Rectal smooth muscle tissue (tissue), 1 donor: Measurements from ENCODE around the gene PIP4K2A.
A peak's percentile ranks its signal among the peaks of the same experiment; 100 is the strongest.

ENCODE experiments used
- H3K27ac ChIP-seq: one replicate; pipeline ENCODE4 v1.7.0; 2013; ENCODE audit warnings: low read depth, low read length, inconsistent platforms
- H3K27me3 ChIP-seq: one replicate; pipeline ENCODE4 v1.7.0; 2013; ENCODE audit warnings: low read length; ENCODE audit not compliant: control insufficient read depth, insufficient read depth
- H3K36me3 ChIP-seq: one replicate; pipeline ENCODE4 v1.7.0; 2013; ENCODE audit warnings: low read length; ENCODE audit not compliant: control insufficient read depth, insufficient read depth
- H3K4me1 ChIP-seq: one replicate; pipeline ENCODE4 v1.7.0; 2013; ENCODE audit warnings: low read length; ENCODE audit not compliant: control insufficient read depth, insufficient read depth
- H3K4me3 ChIP-seq: one replicate; pipeline ENCODE4 v1.7.0; 2013; ENCODE audit warnings: low read length
- H3K9ac ChIP-seq: one replicate; pipeline ENCODE4 v1.7.0; 2013; ENCODE audit warnings: low read length

Gene PIP4K2A

GRCh38 chr10:22556774-22557173, 157.6 kb downstream of the PIP4K2A start:
- no peak overlapping the region for H3K4me3 ChIP-seq
- no peak overlapping the region for H3K9ac ChIP-seq
- H3K27me3 ChIP-seq: no peaks in the 10 kb centered on the region
- no peaks in the 10 kb centered on the region for H3K36me3 ChIP-seq
- H3K27ac ChIP-seq: no peak overlapping the region
- peaks cover 2% of the 10 kb centered on the region for H3K4me1 ChIP-seq

- peak overlapping the region; percentile 59 for H3K4me3 ChIP-seq
- no peak overlapping the region for H3K9ac ChIP-seq
- no peaks in the 10 kb centered on the region for H3K27me3 ChIP-seq
- peaks cover 2% of the 10 kb centered on the region for H3K4me1 ChIP-seq
- H3K36me3 ChIP-seq: no peaks in the 10 kb centered on the region
- peak overlapping the region; percentile 80 for H3K27ac ChIP-seq
Observed at GRCh38 chr10:22554461-22555182, 159.8 kb downstream of the PIP4K2A start.

GRCh38 chr10:22553452-22553995, 160.9 kb downstream of the PIP4K2A start:
- Histone ChIP-seq H3K9ac (no peak overlapping the region), H3K27ac (no peak overlapping the region), H3K4me3 (no peak overlapping the region), H3K27me3 (no peaks in the 10 kb centered on the region), H3K4me1 (peaks cover 2% of the 10 kb centered on the region), H3K36me3 (no peaks in the 10 kb centered on the region)

GRCh38 chr10:22552888-22553378, 161.4 kb downstream of the PIP4K2A start:
- Histone ChIP-seq H3K27ac (no peak overlapping the region), H3K36me3 (no peaks in the 10 kb centered on the region), H3K4me3 (no peak overlapping the region), H3K4me1 (peaks cover 2% of the 10 kb centered on the region), H3K27me3 (no peaks in the 10 kb centered on the region), H3K9ac (no peak overlapping the region)

GRCh38 chr10:22551681-22552365, 162.6 kb downstream of the PIP4K2A start:
- Histone ChIP-seq H3K4me1 (peaks cover 2% of the 10 kb centered on the region), H3K4me3 (no peak overlapping the region), H3K36me3 (no peaks in the 10 kb centered on the region), H3K9ac (no peak overlapping the region), H3K27ac (no peak overlapping the region), H3K27me3 (no peaks in the 10 kb centered on the region)

GRCh38 chr10:22550732-22551131, 163.6 kb downstream of the PIP4K2A start:
- H3K36me3 ChIP-seq: no peaks in the 10 kb centered on the region
- no peak overlapping the region for H3K4me3 ChIP-seq
- H3K27me3 ChIP-seq: no peaks in the 10 kb centered on the region
- H3K9ac ChIP-seq: no peak overlapping the region
- H3K27ac ChIP-seq: no peak overlapping the region
- peaks cover 2% of the 10 kb centered on the region for H3K4me1 ChIP-seq

GRCh38 chr10:22548344-22548743, 166.0 kb downstream of the PIP4K2A start:
- Histone ChIP-seq H3K4me3 (no peak overlapping the region), H3K4me1 (no peaks in the 10 kb centered on the region), H3K9ac (no peak overlapping the region), H3K27ac (no peak overlapping the region), H3K27me3 (no peaks in the 10 kb centered on the region), H3K36me3 (no peaks in the 10 kb centered on the region)

- Histone ChIP-seq H3K27ac (no peak overlapping the region), H3K4me1 (no peaks in the 10 kb centered on the region), H3K36me3 (peaks cover 9% of the 10 kb centered on the region), H3K27me3 (no peaks in the 10 kb centered on the region), H3K9ac (no peak overlapping the region), H3K4me3 (no peak overlapping the region)
Observed at GRCh38 chr10:22545643-22546042, 168.7 kb downstream of the PIP4K2A start.

- H3K36me3 ChIP-seq: peaks cover 14% of the 10 kb centered on the region
- H3K9ac ChIP-seq: no peak overlapping the region
- H3K27me3 ChIP-seq: no peaks in the 10 kb centered on the region
- H3K4me1 ChIP-seq: no peaks in the 10 kb centered on the region
- no peak overlapping the region for H3K27ac ChIP-seq
- no peak overlapping the region for H3K4me3 ChIP-seq
Observed at GRCh38 chr10:22544325-22545068, 169.9 kb downstream of the PIP4K2A start.

- H3K4me3 ChIP-seq: no peak overlapping the region
- H3K27ac ChIP-seq: no peak overlapping the region
- H3K4me1 ChIP-seq: no peaks in the 10 kb centered on the region
- H3K9ac ChIP-seq: no peak overlapping the region
- H3K36me3 ChIP-seq: peaks cover 15% of the 10 kb centered on the region
- H3K27me3 ChIP-seq: no peaks in the 10 kb centered on the region
Observed at GRCh38 chr10:22542773-22543172, 171.6 kb downstream of the PIP4K2A start.

- Histone ChIP-seq H3K27ac (no peak overlapping the region), H3K4me1 (no peaks in the 10 kb centered on the region), H3K36me3 (peaks cover 15% of the 10 kb centered on the region), H3K27me3 (no peaks in the 10 kb centered on the region), H3K4me3 (no peak overlapping the region), H3K9ac (no peak overlapping the region)
Observed at GRCh38 chr10:22541900-22542299, 172.5 kb downstream of the PIP4K2A start.

GRCh38 chr10:22539579-22540298, 174.6 kb downstream of the PIP4K2A start:
- no peaks in the 10 kb centered on the region for H3K4me1 ChIP-seq
- no peak overlapping the region for H3K27ac ChIP-seq
- H3K36me3 ChIP-seq: peaks cover 15% of the 10 kb centered on the region
- no peak overlapping the region for H3K4me3 ChIP-seq
- H3K27me3 ChIP-seq: no peaks in the 10 kb centered on the region
- H3K9ac ChIP-seq: no peak overlapping the region
